Glutamatergic neuron (in vitro differentiated cells): ENCODE results near the gene CDC16. TPM values are rescaled to one million over a fixed set of nuclear protein-coding genes. Genes with fewer than 3 reads are reported as not detected.

Experiments
- DNase-seq: peaks from one replicate; pipeline ENCODE4 v3.0.0; 2022
- H3K27ac Mint-ChIP-seq: one replicate; pipeline ENCODE4 v1.8.0; 2020; ENCODE audit warnings: mild to moderate bottlenecking, mixed read lengths, inconsistent platforms; ENCODE audit not compliant: unreplicated experiment
- H3K27me3 Mint-ChIP-seq: one replicate; pipeline ENCODE4 v1.8.0; 2020; ENCODE audit warnings: mild to moderate bottlenecking, moderate library complexity, mixed read lengths, inconsistent platforms; ENCODE audit not compliant: unreplicated experiment
- H3K36me3 Mint-ChIP-seq: one replicate; pipeline ENCODE4 v1.8.0; 2020; ENCODE audit warnings: mild to moderate bottlenecking, mixed read lengths, inconsistent platforms; ENCODE audit not compliant: unreplicated experiment
- H3K4me1 Mint-ChIP-seq: one replicate; pipeline ENCODE4 v1.8.0; 2020; ENCODE audit warnings: mild to moderate bottlenecking, low read depth, mixed read lengths, inconsistent platforms; ENCODE audit not compliant: unreplicated experiment
- H3K4me3 Mint-ChIP-seq: one replicate; pipeline ENCODE4 v1.8.0; 2020; ENCODE audit warnings: mild to moderate bottlenecking, mixed read lengths, inconsistent platforms; ENCODE audit not compliant: unreplicated experiment
- H3K9me3 Mint-ChIP-seq: one replicate; pipeline ENCODE4 v1.8.0; 2020; ENCODE audit warnings: mild to moderate bottlenecking, moderate library complexity, mixed read lengths, inconsistent platforms; ENCODE audit not compliant: unreplicated experiment
- CTCF ChIP-seq: fragments of 200-600 bp; sonication (generic); IDR thresholded peaks from one replicate; pipeline ENCODE4 v1.5.0; 2021; ENCODE audit not compliant: partially characterized antibody, unreplicated experiment
- total RNA-seq: library from RNA; stranded (reverse); fragmentation: NEBNext Ultra II Directional; extraction: Animal tissue kit (Norgen Biotek cat#: 25700); gene quantifications from one replicate; pipeline ENCODE4 v1.2.1, GENCODE V29; 2021; ENCODE audit not compliant: unreplicated experiment

The CDC16 gene
- total RNA-seq, 1 donor from 2014 or later = 85.1 TPM

GRCh38 chr13:114236227-114236626 is 1.5 kb downstream of the CDC16 start:
- peaks cover 5% of the 10 kb centered on the region for H3K4me1 Mint-ChIP-seq
- no peak overlapping the region for H3K27ac Mint-ChIP-seq
- DNase-seq = no peak
- H3K9me3 Mint-ChIP-seq = peaks cover 3% of the 10 kb centered on the region
- TF ChIP-seq CTCF = no peak
- peaks cover 4% of the 10 kb centered on the region for H3K36me3 Mint-ChIP-seq
- H3K4me3 Mint-ChIP-seq = peak overlapping the region; percentile 86
- H3K27me3 Mint-ChIP-seq = peaks cover 4% of the 10 kb centered on the region

- Mint-ChIP-seq H3K27me3 (peaks cover 4% of the 10 kb centered on the region), H3K9me3 (peaks cover 3% of the 10 kb centered on the region), H3K4me1 (peaks cover 5% of the 10 kb centered on the region), H3K4me3 (no peak overlapping the region), H3K27ac (no peak overlapping the region), H3K36me3 (peaks cover 4% of the 10 kb centered on the region)
- no peak for DNase-seq
- no peak for TF ChIP-seq CTCF
Observed at GRCh38 chr13:114237415-114238112, 2.9 kb downstream of the CDC16 start.

- peaks cover 4% of the 10 kb centered on the region for H3K36me3 Mint-ChIP-seq
- no peaks in the 10 kb centered on the region for H3K27me3 Mint-ChIP-seq
- TF ChIP-seq CTCF = no peak
Observed at GRCh38 chr13:114241918-114242317, 7.2 kb downstream of the CDC16 start.

GRCh38 chr13:114243971-114244370 is 9.3 kb downstream of the CDC16 start:
- H3K36me3 Mint-ChIP-seq = no peaks in the 10 kb centered on the region
- H3K27me3 Mint-ChIP-seq = no peaks in the 10 kb centered on the region
- H3K9me3 Mint-ChIP-seq = no peaks in the 10 kb centered on the region
- DNase-seq = no peak
- no peak overlapping the region for H3K4me3 Mint-ChIP-seq
- H3K27ac Mint-ChIP-seq = no peak overlapping the region
- H3K4me1 Mint-ChIP-seq = no peaks in the 10 kb centered on the region
- TF ChIP-seq CTCF = no peak

More at GRCh38 chr13:114241918-114242317, 7.2 kb downstream of the CDC16 start:
- H3K4me1 Mint-ChIP-seq = no peaks in the 10 kb centered on the region
- no peak overlapping the region for H3K4me3 Mint-ChIP-seq
- H3K27ac Mint-ChIP-seq = no peak overlapping the region
- no peaks in the 10 kb centered on the region for H3K9me3 Mint-ChIP-seq
- no peak for DNase-seq

DNA sequence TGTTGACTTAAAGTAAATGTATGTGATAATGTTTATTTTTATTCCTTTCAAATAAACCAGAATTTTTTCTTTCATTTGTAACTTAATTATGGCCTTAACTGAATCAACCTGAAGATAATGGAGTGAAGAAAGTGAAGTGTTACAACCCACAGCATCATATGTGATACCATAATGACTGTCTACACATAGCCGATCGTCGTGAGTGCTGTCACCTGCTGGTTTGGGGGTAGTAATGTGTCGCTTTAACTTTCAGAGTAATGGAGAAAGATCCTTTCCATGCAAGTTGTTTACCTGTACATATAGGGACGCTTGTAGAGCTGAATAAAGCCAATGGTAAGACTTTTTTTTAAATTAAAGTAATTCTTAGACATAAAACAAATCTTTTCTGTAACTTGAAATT is 9.9 kb downstream of the CDC16 start:
- TF ChIP-seq CTCF = no peak
- Mint-ChIP-seq H3K4me3 (no peak overlapping the region), H3K36me3 (no peaks in the 10 kb centered on the region), H3K4me1 (no peaks in the 10 kb centered on the region), H3K9me3 (no peaks in the 10 kb centered on the region), H3K27me3 (no peaks in the 10 kb centered on the region), H3K27ac (no peak overlapping the region)
- DNase-seq = no peak
